HG02678 (cell line): ENCODE results near the gene ULK2.
"Not testable (repeated sequence)": the region's sequence is repeated elsewhere in the genome, so short reads cannot be mapped to it uniquely, and the experiment has no call there.

Source experiments
- ATAC-seq: cut with Tn5 transposase; IDR thresholded peaks from one replicate; pipeline ENCODE4 v1.9.1; 2021; ENCODE audit warnings: mild to moderate bottlenecking, moderate library complexity; ENCODE audit not compliant: unreplicated experiment

The ULK2 gene

GRCh38 chr17:19769946-19770652 lies 97.6 kb downstream of the ULK2 start:
- ATAC-seq: no peak

DNA sequence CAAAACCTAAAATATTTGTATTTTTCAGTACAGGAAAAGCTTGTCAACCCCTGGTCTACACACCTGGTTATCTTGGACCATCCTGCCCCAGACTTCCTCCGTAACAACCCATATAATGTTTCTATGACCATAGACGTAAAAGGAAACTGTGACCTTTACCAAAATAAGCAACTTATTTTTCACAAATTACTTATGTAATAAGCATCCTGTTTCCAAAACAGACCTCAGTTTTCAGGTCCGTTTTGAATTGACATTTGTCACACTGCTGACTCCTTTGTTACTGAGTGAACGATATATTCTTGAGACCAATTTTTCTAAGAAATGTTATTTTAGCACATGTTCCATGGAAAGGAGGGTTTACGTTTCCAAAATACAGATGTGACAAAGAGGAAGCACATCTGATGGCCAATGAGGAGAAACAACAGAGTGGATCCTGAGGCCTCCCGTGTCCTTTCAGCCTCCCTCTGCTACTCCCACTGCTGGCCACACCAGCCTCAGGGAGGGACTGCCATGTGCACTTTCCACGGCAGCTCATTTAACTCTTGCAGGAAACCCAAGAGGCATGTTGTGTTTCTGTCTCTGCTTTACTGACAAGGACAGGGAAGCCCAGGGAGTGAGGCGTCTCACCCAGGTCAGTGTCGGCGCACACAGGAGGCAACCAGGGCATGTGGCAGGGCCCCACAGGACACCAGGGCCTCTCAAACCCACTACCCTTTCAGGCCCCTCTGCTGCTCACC lies 99.5 kb downstream of the ULK2 start:
- ATAC-seq: no peak

- ATAC-seq: peak; percentile 71
These were observed 101.1 kb downstream of the ULK2 start for GRCh38 chr17:19766421-19767270.

GRCh38 chr17:19766016-19766415 lies 101.7 kb downstream of the ULK2 start:
- ATAC-seq: no peak

GRCh38 chr17:19763991-19764390 lies 103.7 kb downstream of the ULK2 start:
- ATAC-seq: not testable (repeated sequence)

DNA sequence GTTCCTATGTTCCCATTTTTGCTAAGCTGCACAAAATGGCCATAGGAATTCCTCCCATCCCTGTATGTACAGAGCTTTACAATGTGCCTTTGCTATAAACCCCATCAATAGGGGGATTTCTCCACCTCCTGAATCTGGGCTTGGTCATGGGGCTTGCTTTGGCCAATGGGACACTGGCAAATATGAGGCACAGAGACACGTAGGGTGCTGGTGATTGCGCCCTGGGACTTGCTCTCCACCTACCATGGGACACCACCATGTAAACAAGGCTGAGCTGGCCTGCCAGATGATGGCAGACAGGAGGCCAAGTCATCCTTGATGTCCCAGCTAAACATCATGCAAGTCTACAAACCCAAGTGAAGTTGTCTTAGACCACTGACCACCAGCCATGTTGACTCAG lies 104.3 kb downstream of the ULK2 start:
- ATAC-seq: no peak

DNA sequence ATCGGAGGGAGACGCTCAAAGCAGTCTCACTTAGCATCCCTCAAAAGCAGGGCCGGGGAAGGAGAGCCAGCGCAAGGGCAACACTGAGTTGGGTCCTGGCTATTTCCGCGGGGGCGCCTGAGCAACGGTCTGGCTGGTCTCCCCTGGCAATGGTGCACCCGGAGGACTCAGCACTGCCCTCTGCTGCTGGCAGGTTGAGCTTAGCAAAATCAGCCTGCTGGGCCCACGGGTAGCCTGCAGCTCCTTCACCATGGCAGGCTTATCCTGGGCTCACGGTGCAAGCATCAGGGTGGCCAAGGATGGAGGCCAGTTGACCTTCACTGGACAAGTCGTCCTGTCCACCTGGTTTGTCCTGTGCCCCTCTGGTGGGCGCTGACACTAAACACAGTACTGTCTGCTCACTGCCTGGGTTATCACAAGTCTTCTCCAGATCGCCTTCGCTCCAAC lies 105.2 kb downstream of the ULK2 start:
- ATAC-seq: no peak

DNA sequence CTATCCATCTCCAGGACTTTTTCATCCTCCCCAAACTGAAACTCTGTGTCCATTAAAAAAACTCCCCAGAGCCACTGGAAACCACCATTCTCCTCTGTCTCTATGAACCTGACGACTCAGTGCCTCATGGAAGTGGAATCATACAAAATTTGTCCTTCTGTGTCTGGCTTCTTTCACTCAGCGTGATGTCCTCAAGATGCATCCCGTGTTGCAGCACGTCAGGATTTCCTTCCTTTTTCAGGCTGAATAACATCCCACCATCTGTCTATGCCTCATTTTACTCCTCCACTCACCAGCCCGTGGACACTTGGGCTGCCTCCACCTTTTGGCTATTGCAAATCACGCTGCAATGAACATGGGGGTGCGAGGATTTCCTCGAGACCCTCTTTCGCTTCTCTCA lies 107.0 kb downstream of the ULK2 start:
- ATAC-seq: no peak

- ATAC-seq: no peak
These were observed 107.9 kb downstream of the ULK2 start for GRCh38 chr17:19759568-19760549.

DNA sequence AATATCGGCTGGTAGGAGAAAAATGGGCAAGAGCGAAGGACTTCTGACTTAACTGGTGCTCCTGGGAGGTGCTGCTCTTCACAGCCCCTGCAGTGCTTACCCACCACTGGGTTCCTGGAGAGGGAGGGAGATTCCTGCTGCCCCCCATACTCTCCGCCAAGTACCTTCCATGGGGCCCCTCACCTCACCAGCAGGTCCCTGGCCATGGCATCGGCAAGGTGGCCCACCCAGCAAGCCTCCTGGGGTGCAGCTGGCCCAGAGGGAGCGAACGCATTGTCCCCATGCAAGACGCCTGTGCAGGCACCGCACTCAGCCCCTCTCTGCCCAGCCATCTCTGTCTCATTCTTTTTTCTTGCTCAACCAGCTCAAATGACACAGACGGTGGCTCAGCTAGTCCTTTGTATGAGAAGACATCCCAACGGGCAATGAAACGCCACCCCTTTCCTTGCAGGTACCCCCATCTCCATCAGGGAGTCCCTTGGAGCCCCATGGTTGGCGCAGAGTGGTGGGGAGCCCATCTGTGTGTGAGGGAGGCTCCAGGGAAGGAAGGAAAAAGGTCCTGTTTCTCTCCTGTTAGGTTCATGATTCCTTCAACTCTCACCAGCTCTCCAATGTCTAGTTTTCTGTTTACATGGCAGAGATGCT lies 110.1 kb downstream of the ULK2 start:
- ATAC-seq: no peak

DNA sequence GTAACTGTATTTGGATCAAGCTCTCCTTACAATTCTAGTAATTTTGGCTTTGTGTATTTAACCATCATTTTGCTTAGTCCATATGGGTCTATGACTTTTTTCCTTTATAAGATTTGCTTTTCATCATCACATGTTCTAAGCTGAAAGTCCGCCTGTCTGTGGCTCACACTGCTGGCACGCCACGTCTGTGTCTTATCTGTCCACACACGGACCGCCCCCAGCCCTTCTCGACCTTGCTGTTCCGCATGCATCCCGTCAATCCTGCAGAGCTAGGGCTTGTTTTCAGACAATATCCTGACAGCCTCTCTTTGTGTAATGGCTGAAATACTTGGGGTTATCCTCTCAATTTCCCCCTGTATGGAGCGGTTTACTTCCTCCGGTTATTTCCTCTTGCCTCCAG lies 111.2 kb downstream of the ULK2 start:
- ATAC-seq: no peak

- peak; percentile 46 for ATAC-seq
These were observed 111.8 kb downstream of the ULK2 start for GRCh38 chr17:19755821-19756510.

- ATAC-seq: no peak
These were observed 112.3 kb downstream of the ULK2 start for GRCh38 chr17:19755392-19755791.

GRCh38 chr17:19753661-19754463 lies 113.9 kb downstream of the ULK2 start:
- no peak for ATAC-seq

DNA sequence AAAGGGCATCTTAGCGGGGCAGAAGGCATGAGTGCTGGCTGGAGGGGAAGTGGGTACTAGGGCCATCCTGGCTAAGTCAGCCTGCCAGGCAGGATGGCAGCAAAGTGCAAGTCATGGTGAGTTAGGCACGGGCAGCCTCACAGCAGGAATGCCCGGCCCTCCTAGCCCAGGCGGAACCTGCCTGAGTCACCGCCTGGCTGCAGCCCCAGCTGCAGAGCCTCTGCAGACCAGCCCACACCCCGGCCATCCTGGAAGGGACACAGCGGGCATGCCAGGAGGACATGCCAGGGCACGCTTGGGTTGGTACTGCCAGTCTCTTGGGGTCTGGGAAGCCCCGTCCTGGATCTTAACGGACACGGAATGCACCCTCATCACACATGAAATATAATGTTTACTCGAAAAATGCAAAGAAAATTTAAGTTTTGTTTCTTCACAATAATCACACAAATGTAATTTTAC lies 114.7 kb downstream of the ULK2 start:
- no peak for ATAC-seq

DNA sequence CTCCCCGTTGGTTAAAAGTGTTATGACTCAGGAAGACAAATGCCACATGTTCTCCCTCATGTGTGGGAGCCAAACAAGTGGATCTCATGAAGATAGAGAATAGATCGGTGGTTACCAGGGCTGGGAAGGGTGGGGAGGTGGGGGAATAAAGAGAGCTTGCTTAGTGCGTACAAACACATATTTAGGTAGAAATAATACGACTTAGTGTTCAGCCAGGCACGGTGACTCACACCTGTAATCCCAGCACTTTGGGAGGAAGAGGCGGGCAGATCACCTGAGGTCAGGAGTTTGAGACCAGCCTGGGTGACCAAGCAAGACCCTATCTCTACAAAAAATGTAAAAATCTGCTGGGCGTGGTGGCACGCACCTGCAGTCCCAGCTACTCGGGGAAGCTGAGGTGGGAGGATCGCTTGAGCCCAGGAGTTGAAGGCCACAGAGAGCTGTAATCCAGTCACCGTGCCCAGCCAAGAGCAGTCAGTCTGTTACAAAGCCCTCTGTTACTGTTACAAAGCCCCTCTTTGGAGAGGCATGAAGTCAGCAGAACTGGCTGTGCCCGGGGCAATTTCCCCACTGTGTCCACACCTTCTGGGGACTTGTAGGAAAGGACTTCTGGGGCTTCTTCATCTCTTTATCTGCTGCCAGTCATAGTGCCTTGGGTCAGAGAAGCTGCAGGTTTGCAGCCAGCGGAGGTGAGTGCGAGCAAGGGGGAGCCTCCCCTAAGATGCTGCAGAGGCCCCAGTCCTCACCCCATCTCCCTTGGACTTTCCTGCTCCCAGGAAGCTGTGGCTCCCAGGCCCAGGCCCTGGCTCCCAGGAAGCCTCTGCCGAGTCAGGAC lies 115.3 kb downstream of the ULK2 start:
- ATAC-seq: no peak

DNA sequence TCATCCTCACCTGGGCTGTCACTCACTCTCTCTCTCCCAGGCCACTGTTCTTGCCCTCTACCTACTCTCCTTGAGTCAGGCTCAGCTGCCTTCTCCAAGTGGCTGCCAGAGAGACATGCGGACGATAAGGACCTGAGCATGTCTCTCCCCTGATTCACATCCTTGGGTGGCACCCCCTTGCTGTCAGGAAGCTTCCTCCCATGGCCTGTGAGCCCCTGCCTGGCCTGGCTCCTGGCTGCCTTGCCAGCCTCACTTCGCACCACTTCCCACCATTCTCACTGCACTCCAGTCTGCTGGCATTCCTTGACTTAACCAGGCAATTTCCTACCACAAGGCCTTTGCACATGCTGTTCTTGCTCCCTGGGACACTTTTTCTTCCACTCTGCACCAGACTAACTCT lies 116.9 kb downstream of the ULK2 start:
- ATAC-seq: no peak
